ENCODE measurements around the gene NCMAP. TPM values are rescaled to one million over a fixed set of nuclear protein-coding genes. Genes with fewer than 3 reads are reported as not detected.
"Not testable (repeated sequence)": the region's sequence is repeated elsewhere in the genome, so short reads cannot be mapped to it uniquely, and the experiment has no call there.

Gene NCMAP
- total and polyA plus RNA-seq, 2 of the 4 experiments (the other 2 are of a cell fraction), result not detected

DNA sequence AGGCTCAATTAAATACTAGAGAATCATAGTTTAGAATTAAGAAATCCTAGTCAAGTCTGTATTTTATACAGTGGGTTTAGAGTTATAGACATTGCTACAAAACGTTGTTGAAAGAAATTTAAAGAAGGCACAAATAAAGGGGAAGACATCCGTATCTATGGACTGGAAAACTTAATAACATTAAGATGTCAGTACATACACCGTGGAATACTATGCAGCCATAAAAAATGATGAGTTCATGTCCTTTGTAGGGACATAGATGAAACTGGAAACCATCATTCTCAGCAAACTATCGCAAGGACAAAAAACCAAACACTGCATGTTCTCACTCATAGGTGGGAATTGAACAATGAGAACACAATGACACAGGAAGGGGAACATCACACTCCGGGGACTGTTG, 35.6 kb upstream of the NCMAP start:
- H3K4ac ChIP-seq (ENCODE audit: low read depth, low read length); H2AK5ac ChIP-seq (ENCODE audit: low read depth, low read length); H4K20me1 ChIP-seq (ENCODE audit: insufficient read depth, low read length); in situ Hi-C loops (cut with MboI; ENCODE audit: low sequenced_read_pairs); H3K56ac ChIP-seq (ENCODE audit: extremely low read depth, insufficient read depth, low read length); H2BK120ac ChIP-seq (ENCODE audit: low read depth, low read length); POLR2A ChIA-PET (ENCODE audit: unreplicated experiment); H2BK20ac ChIP-seq (ENCODE audit: low read depth, low read length); H3K14ac ChIP-seq (replicated peaks; ENCODE audit: low read depth, low read length); dilution Hi-C loops (cut with HindIII; ENCODE audit: low sequenced_read_pairs, unreplicated experiment); ATAC-seq (ENCODE audit: low read depth); H3K27ac ChIP-seq (ENCODE audit: insufficient read depth, low read length); H2BK15ac ChIP-seq (ENCODE audit: low read depth, low read length); H3K18ac ChIP-seq (ENCODE audit: low read depth, low read length); H2BK5ac ChIP-seq (ENCODE audit: low read depth, low read length, poor library complexity, severe bottlenecking); H4K8ac ChIP-seq (ENCODE audit: low read depth in 2 of 2, low read length in 2 of 2); H3K27me3 ChIP-seq (ENCODE audit: control insufficient read depth, insufficient read depth, low read length); H4K5ac ChIP-seq (ENCODE audit: low read depth, low read length); CTCF ChIA-PET; H3K4me1 ChIP-seq (ENCODE audit: control insufficient read depth, insufficient read depth, low read length); H3K79me1 ChIP-seq (ENCODE audit: low read depth in 1 of 2, low read length in 2 of 2); BruUV-seq (replicated peaks); intact Hi-C loops (cut with micrococcal nuclease); H3K9ac ChIP-seq (ENCODE audit: low read depth, low read length); H3K4me2 ChIP-seq (ENCODE audit: low read depth, low read length); H3K9me3 ChIP-seq (ENCODE audit: control insufficient read depth, insufficient read depth, low read length); H3K4me3 ChIP-seq (ENCODE audit: insufficient read depth, low read depth, low read length); H3K23ac ChIP-seq (ENCODE audit: low read depth, low read length); H3K9me1 ChIP-seq (ENCODE audit: insufficient read depth, low read length); H4K91ac ChIP-seq (ENCODE audit: insufficient read depth, low read depth, low read length); H2AFZ ChIP-seq (replicated peaks; ENCODE audit: low read length, poor library complexity); DNase-seq; H2AK9ac ChIP-seq (replicated peaks; ENCODE audit: low read depth, low read length, poor library complexity); H3K36me3 ChIP-seq (ENCODE audit: control insufficient read depth, insufficient read depth, low read length): not testable (repeated sequence)
- no CpG with 5 or more reads among the region's 5 CpGs for WGBS, 2 experiments (ENCODE audit: extremely low coverage in 2 of 2, insufficient read length in 1 of 2)
